Measurements from ENCODE around the gene HOATZ.

The HOATZ gene

GRCh38 chr11:111585371-111585770 is 70.8 kb downstream of the HOATZ start:
- Histone ChIP-seq H3K14ac (ENCODE audit: low read length) (no peak overlapping the region), H3K4me3 (ENCODE audit: low read length in 2 of 2) (no peak overlapping the region), H3K18ac (ENCODE audit: low read length) (no peak overlapping the region), H4K8ac (ENCODE audit: low read depth, low read length) (no peak overlapping the region), H3K9me3 (replicated peaks in 1 of 2; ENCODE audit: control insufficient read depth in 2 of 2, insufficient read depth in 1 of 2, low read depth in 1 of 2, low read length in 2 of 2) (no peaks in the 10 kb centered on the region), H4K91ac (ENCODE audit: low read depth, low read length, poor library complexity) (no peak overlapping the region), H2BK5ac (ENCODE audit: low read length) (no peak overlapping the region), H3K79me1 (ENCODE audit: low read depth, low read length) (no peaks in the 10 kb centered on the region), H3K4ac (ENCODE audit: low read length) (no peak overlapping the region), H3K27ac (replicated peaks; ENCODE audit: low read length) (no peak overlapping the region), H3K23ac (ENCODE audit: low read depth, low read length, poor library complexity) (no peak overlapping the region), H2BK15ac (ENCODE audit: low read length) (no peak overlapping the region), H3K9ac (ENCODE audit: low read depth, low read length, poor library complexity) (no peak overlapping the region), H3K4me1 (ENCODE audit: control insufficient read depth in 2 of 2, insufficient read depth in 1 of 2, low read depth in 1 of 2, low read length in 2 of 2) (no peaks in the 10 kb centered on the region), H2AK5ac (ENCODE audit: low read depth, low read length) (no peak overlapping the region), H2AFZ (ENCODE audit: low read length) (no peak overlapping the region), H3K27me3 (ENCODE audit: control insufficient read depth in 3 of 3, insufficient read depth in 3 of 3, low read depth in 1 of 3, low read length in 3 of 3) (peaks cover 0 to 5% (median 0%) of the 10 kb centered on the region in 3 experiments), H3K4me2 (ENCODE audit: insufficient read depth, low read length, poor library complexity, severe bottlenecking) (no peak overlapping the region), H3K36me3 (replicated peaks in 1 of 2; ENCODE audit: control insufficient read depth in 2 of 2, insufficient read depth in 2 of 2, low read length in 2 of 2) (no peaks in the 10 kb centered on the region), H2BK120ac (ENCODE audit: low read depth, low read length) (no peak overlapping the region), H2BK12ac (ENCODE audit: low read length) (no peak overlapping the region)
- WGBS, 2 donors (ENCODE audit: extremely low coverage in 2 of 2, insufficient read length in 2 of 2, insufficient replicate concordance in 1 of 2): no CpG with 5 or more reads among the region's 2 CpGs
- no peak for DNase-seq (ENCODE audit: low spot score)

- no CpG with 5 or more reads among the region's 1 CpG for WGBS, 2 donors (ENCODE audit: extremely low coverage in 2 of 2, insufficient read length in 2 of 2, insufficient replicate concordance in 1 of 2)
- no peak overlapping the region for H2BK120ac ChIP-seq (ENCODE audit: low read depth, low read length)
Measured at GRCh38 chr11:111586388-111586831, 71.8 kb downstream of the HOATZ start.

More at GRCh38 chr11:111586388-111586831, 71.8 kb downstream of the HOATZ start:
- H3K9me3 ChIP-seq (replicated peaks in 1 of 2; ENCODE audit: control insufficient read depth in 2 of 2, insufficient read depth in 1 of 2, low read depth in 1 of 2, low read length in 2 of 2): no peaks in the 10 kb centered on the region
- peaks cover 0 to 9% (median 0%) of the 10 kb centered on the region in 3 experiments for H3K27me3 ChIP-seq (ENCODE audit: control insufficient read depth in 3 of 3, insufficient read depth in 3 of 3, low read depth in 1 of 3, low read length in 3 of 3)
- H3K23ac ChIP-seq (ENCODE audit: low read depth, low read length, poor library complexity): no peak overlapping the region
- no peaks in the 10 kb centered on the region for H3K79me1 ChIP-seq (ENCODE audit: low read depth, low read length)
- H3K4me2 ChIP-seq (ENCODE audit: insufficient read depth, low read length, poor library complexity, severe bottlenecking): no peak overlapping the region
- no peak overlapping the region for H2AFZ ChIP-seq (ENCODE audit: low read length)
- no peak overlapping the region for H3K4ac ChIP-seq (ENCODE audit: low read length)
- H3K18ac ChIP-seq (ENCODE audit: low read length): no peak overlapping the region
- no peak overlapping the region for H4K8ac ChIP-seq (ENCODE audit: low read depth, low read length)
- H3K9ac ChIP-seq (ENCODE audit: low read depth, low read length, poor library complexity): no peak overlapping the region
- no peak overlapping the region for H4K91ac ChIP-seq (ENCODE audit: low read depth, low read length, poor library complexity)
- no peaks in the 10 kb centered on the region for H3K36me3 ChIP-seq (replicated peaks in 1 of 2; ENCODE audit: control insufficient read depth in 2 of 2, insufficient read depth in 2 of 2, low read length in 2 of 2)
- H3K27ac ChIP-seq (replicated peaks; ENCODE audit: low read length): no peak overlapping the region
- H3K14ac ChIP-seq (ENCODE audit: low read length): no peak overlapping the region
- H2AK5ac ChIP-seq (ENCODE audit: low read depth, low read length): no peak overlapping the region
- H2BK5ac ChIP-seq (ENCODE audit: low read length): no peak overlapping the region
- no peak for DNase-seq (ENCODE audit: low spot score)
- no peak overlapping the region for H2BK15ac ChIP-seq (ENCODE audit: low read length)
- H3K4me1 ChIP-seq (ENCODE audit: control insufficient read depth in 2 of 2, insufficient read depth in 1 of 2, low read depth in 1 of 2, low read length in 2 of 2): no peaks in the 10 kb centered on the region
- no peak overlapping the region for H3K4me3 ChIP-seq (ENCODE audit: low read length in 2 of 2)
- H2BK12ac ChIP-seq (ENCODE audit: low read length): no peak overlapping the region

Small RNA genes lying within 50 kb of the gene (small RNA-seq; reads per million reads assigned to genes)
- gene MIR34B (ENCODE audit: insufficient read depth): 29.6 reads per million, percentile 87 among the genes with 10 or more reads in this experiment
- gene MIR34C (ENCODE audit: insufficient read depth): 360 reads per million, percentile 98 among the genes with 10 or more reads in this experiment
